Epithelial cell of esophagus (primary cell): ENCODE results near the gene ZNF345.

Experiments
- DNase-seq: peaks from one replicate; pipeline ENCODE4 v3.0.0; 2010; ENCODE audit warnings: low read depth
- H3K4me3 ChIP-seq: 2 replicates; pipeline ENCODE4 v1.5.1; 2011; ENCODE audit warnings: mild to moderate bottlenecking, low read length, control low read depth
- CTCF ChIP-seq: IDR thresholded peaks from 2 replicates; pipeline ENCODE4 v1.5.1; 2011; ENCODE audit warnings: low read depth, mild to moderate bottlenecking, low read length, control low read depth, inconsistent platforms; ENCODE audit not compliant: insufficient read depth; ENCODE audit errors: missing control alignments

Gene ZNF345

GRCh38 chr19:36918090-36918489, 67.4 kb downstream of the ZNF345 start:
- no peak for DNase-seq
- TF ChIP-seq CTCF = no peak
- no peak overlapping the region for H3K4me3 ChIP-seq
